Right atrium auricular region (tissue), 2 donors: Measurements from ENCODE around the gene EGR2. TPM values are rescaled to one million over a fixed set of nuclear protein-coding genes. Genes with fewer than 3 reads are reported as not detected.

ENCODE experiments used
- DNase-seq: peaks from one replicate; pipeline ENCODE4 v3.0.0-alpha.2; 2019; ENCODE audit warnings: low spot score
- H3K27ac ChIP-seq, 2 donors: fragments of 200-600 bp; sonication (generic); 1 replicate in 1 of 2; 2 replicates in 1 of 2; pipeline ENCODE4 v1.5.1; 2016 to 2019
- H3K27me3 ChIP-seq, 2 donors: fragments of 200-600 bp; sonication (generic); one replicate each; pipeline versions ENCODE4 v1.5.1 to v1.6.0; 2017 to 2019
- H3K36me3 ChIP-seq: fragments of 200-600 bp; sonication (generic); one replicate; pipeline ENCODE4 v1.5.1; 2016
- H3K4me1 ChIP-seq, 2 donors: fragments of 200-600 bp; sonication (generic); one replicate each; pipeline versions ENCODE4 v1.5.1 to v1.6.0; 2017 to 2019
- H3K4me3 ChIP-seq, 2 donors: fragments of 200-600 bp; sonication (generic); 1 replicate in 1 of 2; 2 replicates in 1 of 2; pipeline ENCODE4 v1.5.1; 2017 to 2019; ENCODE audit warnings: mild to moderate bottlenecking in 1 of 2, moderate library complexity in 1 of 2
- H3K9me3 ChIP-seq, 2 donors: fragments of 200-600 bp; sonication (generic); one replicate each; pipeline ENCODE4 v1.5.1; 2019
- total RNA-seq, 2 donors: library from RNA; depleted of rRNA; stranded (reverse); fragments of >200 nt; gene quantifications; one replicate each; pipeline ENCODE4 v1.1.0, GENCODE V29; 2016
- TF ChIP-seq, protein P1 (sequence below), 2 donors: fragments of 200-600 bp; sonication (generic); IDR thresholded peaks; one replicate each; pipeline ENCODE4 v1.5.1; 2019; ENCODE audit warnings: antibody characterized with exemption in 2 of 2

EGR2 gene
- total RNA-seq, 2 donors from 2014 or later, result 2.1 to 5.9 TPM

DNA sequence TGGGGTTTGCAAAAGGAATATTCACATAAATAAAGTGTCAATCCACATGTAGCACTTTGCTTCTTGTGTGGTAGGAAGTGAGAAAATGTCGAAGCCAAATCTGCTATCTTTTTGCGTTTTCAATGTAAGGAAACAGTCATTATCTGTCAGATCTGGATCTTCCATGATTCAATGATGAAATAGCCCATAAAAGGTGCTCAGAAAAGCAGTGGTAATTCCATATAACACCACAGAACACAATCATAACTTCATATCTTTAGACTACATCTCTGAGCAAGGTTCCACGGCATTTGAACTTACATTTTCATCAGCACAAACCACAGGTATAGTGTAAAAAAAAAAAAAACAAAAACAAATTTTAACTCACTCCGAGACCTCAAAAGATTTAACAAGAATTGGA, 39.9 kb upstream of the EGR2 start:
- Histone ChIP-seq H3K9me3 (no peaks in the 10 kb centered on the region), H3K36me3 (no peaks in the 10 kb centered on the region), H3K27me3 (no peaks in the 10 kb centered on the region), H3K4me1 (peaks cover 0 to 7% of the 10 kb centered on the region in 2 donors), H3K4me3 (no peak overlapping the region), H3K27ac (no peak overlapping the region)
- DNase-seq, result no peak
- TF ChIP-seq, protein P1, sequence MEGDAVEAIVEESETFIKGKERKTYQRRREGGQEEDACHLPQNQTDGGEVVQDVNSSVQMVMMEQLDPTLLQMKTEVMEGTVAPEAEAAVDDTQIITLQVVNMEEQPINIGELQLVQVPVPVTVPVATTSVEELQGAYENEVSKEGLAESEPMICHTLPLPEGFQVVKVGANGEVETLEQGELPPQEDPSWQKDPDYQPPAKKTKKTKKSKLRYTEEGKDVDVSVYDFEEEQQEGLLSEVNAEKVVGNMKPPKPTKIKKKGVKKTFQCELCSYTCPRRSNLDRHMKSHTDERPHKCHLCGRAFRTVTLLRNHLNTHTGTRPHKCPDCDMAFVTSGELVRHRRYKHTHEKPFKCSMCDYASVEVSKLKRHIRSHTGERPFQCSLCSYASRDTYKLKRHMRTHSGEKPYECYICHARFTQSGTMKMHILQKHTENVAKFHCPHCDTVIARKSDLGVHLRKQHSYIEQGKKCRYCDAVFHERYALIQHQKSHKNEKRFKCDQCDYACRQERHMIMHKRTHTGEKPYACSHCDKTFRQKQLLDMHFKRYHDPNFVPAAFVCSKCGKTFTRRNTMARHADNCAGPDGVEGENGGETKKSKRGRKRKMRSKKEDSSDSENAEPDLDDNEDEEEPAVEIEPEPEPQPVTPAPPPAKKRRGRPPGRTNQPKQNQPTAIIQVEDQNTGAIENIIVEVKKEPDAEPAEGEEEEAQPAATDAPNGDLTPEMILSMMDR (IDR thresholded peaks at IDR 0.05), result no peak

DNA sequence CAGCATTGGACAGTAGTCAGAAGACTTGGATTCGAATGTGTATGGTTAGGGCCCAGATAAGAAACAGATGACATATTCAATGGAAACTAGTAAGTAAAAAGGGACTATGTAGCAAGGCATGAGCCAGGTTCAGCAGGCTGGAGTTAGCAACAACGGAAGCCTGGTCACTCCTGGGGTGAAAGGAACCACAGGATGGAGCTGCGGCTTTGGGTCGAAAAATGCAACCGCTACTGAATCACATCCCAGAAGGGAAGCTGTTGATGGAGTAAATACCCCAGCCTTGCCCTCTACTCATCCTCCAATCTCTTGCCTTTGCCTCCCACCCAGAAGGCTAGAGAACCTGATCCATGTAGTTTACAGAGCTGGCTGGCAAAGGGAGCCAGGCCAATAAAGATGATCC, 37.5 kb upstream of the EGR2 start:
- TF ChIP-seq, protein P1 (IDR thresholded peaks at IDR 0.05), result no peak
- Histone ChIP-seq H3K9me3 (no peaks in the 10 kb centered on the region), H3K27ac (no peak overlapping the region)

DNA sequence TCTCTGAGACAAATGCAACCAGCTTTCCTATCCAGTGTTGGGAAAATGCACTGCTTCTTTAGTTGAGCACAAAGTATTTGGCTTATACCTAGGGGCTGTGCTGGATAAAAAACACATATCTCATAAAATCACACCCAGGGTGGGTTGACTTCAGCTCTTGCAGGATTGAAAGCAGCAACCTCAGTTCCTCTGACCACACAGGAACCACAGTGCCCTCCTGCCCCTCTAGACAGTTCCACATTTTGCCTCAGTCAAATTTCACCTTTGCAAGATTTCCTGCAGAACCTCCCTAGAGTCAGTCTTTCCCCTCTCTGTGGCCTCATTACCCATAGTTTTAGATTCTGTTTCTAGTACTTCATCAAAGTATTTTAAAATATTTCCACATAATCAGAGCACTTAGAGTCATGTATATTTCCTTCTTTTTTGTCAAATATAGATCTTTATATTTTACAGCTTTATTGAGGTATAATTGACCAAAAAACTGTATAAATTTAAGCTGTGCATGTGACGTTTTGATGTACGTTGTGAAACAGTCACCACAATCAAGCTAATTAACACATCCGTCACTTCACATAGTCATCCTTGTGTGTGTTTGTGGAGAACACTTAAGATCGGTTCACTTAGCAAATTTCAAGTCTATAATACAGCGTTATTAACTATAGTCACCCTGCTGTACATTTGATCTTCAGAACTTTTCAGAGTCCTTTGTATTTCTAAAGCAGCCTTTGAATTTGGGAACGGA, 37.0 kb upstream of the EGR2 start:
- TF ChIP-seq, protein P1 (IDR thresholded peaks at IDR 0.05), result no peak
- H3K36me3 ChIP-seq, result no peaks in the 10 kb centered on the region
- no peaks in the 10 kb centered on the region for H3K27me3 ChIP-seq
- no peaks in the 10 kb centered on the region for H3K4me1 ChIP-seq
- H3K27ac ChIP-seq, result no peak overlapping the region
- DNase-seq, result no peak
- H3K4me3 ChIP-seq, result no peak overlapping the region
- H3K9me3 ChIP-seq, result peaks cover 0 to 3% of the 10 kb centered on the region in 2 donors

More for the DNA sequence above, 37.5 kb upstream of the EGR2 start:
- H3K4me3 ChIP-seq, result no peak overlapping the region
- DNase-seq, result no peak
- no peaks in the 10 kb centered on the region for H3K36me3 ChIP-seq
- H3K4me1 ChIP-seq, result no peaks in the 10 kb centered on the region
- H3K27me3 ChIP-seq, result no peaks in the 10 kb centered on the region

DNA sequence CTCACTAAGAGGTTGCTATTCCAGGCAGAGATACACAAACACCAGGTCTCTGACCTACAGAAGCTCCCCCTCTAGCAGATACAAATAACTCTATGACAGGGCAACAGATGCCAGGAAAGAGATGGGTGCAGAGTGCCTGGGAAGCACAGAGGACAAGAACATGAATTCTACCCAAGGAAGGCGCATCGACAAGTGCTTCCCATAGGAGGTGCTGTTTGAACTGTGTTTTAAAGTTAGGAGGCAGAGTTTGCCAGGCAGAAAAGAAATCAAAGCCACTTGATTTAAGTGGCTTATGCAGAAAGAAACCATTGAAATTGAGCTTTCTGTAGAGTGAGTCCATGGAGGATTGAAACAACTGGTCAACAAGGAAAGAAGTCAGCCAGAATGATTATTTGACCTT, 35.3 kb upstream of the EGR2 start:
- no peak overlapping the region for H3K4me3 ChIP-seq
- no peaks in the 10 kb centered on the region for H3K36me3 ChIP-seq
- no peaks in the 10 kb centered on the region for H3K27me3 ChIP-seq
- no peaks in the 10 kb centered on the region for H3K4me1 ChIP-seq
- TF ChIP-seq, protein P1 (IDR thresholded peaks at IDR 0.05), result no peak
- no peak for DNase-seq
- H3K27ac ChIP-seq, result no peak overlapping the region
- H3K9me3 ChIP-seq, result peaks cover 0 to 20% of the 10 kb centered on the region in 2 donors

DNA sequence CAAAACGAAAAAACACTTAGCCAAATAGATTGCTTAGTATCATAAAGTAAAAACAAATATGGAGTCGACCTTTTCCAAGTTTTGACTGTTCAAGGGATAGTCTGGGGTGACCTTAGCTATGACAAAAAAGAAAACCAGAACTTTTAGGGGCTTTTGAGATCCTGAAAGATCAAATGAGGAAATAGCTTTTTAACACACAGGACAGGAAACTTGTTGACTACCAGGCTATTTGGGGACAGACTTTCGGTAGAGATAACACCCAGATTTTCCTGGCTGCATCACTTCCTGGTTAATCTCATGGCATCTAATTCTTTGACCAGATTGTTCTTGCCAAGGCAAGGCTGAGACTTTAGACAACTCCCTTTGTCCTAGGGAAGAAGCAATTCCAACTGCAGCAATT, 34.5 kb upstream of the EGR2 start:
- Histone ChIP-seq H3K27me3 (no peaks in the 10 kb centered on the region), H3K9me3 (peaks cover 0 to 22% of the 10 kb centered on the region in 2 donors), H3K36me3 (no peaks in the 10 kb centered on the region), H3K4me1 (no peaks in the 10 kb centered on the region), H3K27ac (no peak overlapping the region), H3K4me3 (no peak overlapping the region)
- no peak for DNase-seq
- TF ChIP-seq, protein P1 (IDR thresholded peaks at IDR 0.05), result no peak

DNA sequence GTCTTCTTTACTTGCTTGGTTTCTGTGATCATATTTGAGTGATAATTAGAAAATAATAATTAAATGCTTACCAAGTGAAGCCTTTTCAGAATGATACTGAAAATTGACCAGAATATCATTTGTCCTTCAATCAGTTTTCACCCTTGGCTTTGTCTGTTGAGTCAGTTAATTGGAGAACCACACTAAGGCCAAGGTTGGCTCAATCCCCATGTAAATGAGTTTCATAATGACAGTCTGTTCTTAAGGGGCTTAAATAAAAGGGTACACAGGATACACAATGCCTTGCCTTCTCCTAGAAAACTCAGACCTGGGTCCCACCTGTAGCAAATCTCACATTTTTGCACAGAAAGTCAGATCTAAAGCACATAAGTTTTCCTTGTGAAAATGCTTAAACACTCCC, 31.3 kb upstream of the EGR2 start:
- Histone ChIP-seq H3K4me3 (no peak overlapping the region), H3K4me1 (no peaks in the 10 kb centered on the region), H3K36me3 (no peaks in the 10 kb centered on the region), H3K27me3 (no peaks in the 10 kb centered on the region), H3K9me3 (peaks cover 0 to 22% of the 10 kb centered on the region in 2 donors), H3K27ac (no peak overlapping the region)
- TF ChIP-seq, protein P1 (IDR thresholded peaks at IDR 0.05), result no peak
- DNase-seq, result no peak
